Stimulated activated CD8-positive, alpha-beta memory T cell treated with anti-CD3 and anti-CD28 coated beads, Interleukin-15, amount 100 ng/mL, for 4 hours (primary cell): ENCODE data around the gene SEPTIN3.
A peak's percentile ranks its signal among the peaks of the same experiment; 100 is the strongest.

Experiments used
- DNase-seq, 2 donors: peaks; one replicate each; pipeline ENCODE4 v3.0.0-alpha.2; 2020; ENCODE audit warnings: low read depth in 2 of 2

The SEPTIN3 gene, protein sequence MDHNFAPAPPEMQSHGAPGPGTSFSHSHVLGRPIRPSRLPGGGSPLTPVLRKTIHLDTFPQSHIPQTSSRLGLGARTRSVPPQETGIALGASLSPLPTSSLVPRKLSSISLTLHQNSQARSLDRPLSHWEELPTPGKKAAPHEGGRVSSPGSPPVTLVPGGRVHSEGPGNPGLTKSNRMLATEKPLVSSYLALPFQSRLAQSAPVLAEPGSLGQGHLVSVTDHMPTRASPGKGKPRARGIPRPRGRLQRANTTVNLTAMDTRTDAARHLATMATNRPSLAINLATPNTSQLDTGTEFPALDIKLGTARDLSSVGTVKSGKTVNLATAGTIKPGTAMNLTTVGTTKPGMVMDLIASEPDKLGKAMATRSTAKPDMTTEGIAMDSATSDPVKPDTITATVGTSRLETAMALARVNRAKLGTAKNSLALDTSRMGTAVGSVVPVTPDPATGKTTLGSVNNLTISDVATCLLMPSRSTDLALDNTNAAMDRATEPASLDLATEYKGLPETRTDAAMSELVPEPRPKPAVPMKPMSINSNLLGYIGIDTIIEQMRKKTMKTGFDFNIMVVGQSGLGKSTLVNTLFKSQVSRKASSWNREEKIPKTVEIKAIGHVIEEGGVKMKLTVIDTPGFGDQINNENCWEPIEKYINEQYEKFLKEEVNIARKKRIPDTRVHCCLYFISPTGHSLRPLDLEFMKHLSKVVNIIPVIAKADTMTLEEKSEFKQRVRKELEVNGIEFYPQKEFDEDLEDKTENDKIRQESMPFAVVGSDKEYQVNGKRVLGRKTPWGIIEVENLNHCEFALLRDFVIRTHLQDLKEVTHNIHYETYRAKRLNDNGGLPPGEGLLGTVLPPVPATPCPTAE

DNA sequence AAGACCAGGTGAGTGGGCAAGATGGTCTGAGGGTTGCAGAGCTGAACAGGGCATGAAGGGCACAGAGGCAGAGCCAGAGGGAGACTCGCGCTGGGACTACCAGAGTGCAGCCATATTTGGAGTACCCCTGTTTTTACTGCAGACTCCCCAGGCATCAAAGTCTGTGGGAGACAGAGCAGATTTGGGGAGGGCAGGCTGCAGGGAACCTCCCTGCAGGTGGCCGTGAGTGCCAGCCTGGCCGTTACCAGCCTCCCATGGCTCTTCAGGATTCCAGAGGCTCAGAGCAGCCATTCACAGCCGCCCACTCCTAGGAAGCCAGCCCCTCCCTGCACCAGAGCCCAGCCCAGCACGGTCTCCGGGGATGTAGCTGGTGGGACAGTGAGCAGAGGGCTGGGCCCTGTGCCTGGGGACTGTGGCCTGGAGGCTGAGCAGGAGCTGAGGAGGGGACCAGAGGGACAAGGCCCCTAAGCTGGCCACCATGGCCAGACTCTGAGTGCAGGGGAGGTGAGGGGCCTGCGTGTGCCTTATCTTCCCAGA, at the start of gene SEPTIN3:
TSS of gene SEPTIN3 (plus strand) at position 334 of the 537 bp plus-strand sequence. CDS start 2,050 bp downstream, outside the sequence.
- DNase-seq, result no peak

DNA sequence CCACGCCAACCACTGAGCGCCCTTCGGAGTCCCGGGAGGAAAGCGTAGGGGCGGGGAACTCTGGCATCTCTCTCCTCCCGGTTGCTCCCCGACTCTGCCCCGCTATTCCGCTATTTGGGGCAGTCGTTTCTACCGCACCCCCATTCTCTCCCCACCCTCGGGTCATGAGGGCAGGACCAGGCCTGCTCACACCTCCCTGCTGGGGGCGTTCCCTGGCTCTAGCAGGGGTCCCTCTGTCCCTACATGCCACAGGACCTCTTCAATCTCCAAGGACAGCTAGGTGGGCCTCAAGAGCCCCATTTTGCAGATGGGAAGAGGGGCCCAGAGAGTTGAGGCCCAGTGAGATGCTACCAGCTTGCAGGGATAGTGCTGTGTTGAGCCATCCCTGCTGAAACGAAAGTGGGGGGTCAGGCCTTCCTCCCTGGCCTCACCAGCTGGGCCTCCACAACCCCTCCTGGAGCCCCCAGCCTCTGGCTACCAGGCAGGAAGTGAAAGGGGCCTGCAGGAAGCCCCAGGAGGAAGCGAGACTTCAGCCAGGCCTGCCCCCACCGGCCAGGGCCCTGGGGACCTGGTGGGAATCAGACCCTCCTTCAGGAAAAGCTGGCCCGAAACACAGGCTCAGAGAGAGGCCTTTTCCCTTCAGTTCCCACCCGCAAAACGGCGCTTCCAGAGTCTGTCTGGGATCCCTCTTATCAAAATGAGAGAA, 48.8 kb upstream of the SEPTIN3 start:
- no peak for DNase-seq

DNA sequence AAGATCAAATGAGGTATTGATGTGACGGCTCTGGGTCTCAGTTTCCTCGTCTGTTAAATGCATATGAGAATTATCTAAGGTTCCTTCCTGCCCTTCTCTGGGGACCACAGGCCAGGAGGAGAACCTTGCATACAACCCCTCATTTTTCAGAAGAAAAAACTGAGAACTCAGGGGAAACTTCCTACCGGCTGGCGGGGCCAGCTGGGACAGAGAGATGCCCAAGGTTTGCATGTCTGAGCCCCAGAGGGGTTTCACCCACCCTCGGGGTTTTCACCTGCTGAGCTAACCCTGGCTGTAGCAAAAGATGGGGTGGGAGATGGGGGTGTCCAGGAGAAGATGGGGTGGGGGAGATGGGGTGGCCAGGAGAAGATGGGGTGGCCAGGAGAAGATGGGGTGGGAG, 46.9 kb upstream of the SEPTIN3 start:
- DNase-seq, result no peak

DNA sequence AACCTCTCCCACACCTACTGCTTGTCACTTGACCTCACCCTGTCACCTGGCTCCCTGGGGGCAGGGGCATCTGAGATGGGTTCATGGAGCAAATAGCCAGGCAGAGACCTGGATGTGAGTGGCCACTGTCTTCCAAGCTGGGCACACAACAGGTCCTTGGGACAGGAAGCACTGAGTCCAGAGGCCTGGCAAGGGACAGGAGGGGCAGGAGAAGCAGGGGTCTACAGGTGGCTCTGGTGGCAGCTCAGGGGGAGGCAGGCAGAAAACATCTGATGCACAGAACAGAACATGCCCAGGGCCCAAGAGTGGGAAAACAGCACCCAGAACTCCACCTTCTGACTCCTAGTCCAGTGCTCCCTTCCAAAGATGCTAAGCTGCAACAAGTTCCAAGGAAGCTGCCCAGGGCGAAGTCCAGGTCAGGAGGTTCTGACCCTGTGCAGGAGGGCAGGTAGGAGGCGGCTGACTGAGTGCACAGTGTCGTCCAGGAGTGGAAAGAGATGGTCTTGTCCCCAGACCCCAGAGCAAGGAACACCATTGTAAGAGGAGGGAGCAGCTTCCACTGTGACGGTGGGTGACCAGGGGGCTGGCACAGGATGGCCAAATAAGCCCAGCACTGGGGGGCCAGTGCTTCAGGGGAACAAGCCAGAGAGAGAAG, 46.2 kb upstream of the SEPTIN3 start:
- DNase-seq, result no peak

DNA sequence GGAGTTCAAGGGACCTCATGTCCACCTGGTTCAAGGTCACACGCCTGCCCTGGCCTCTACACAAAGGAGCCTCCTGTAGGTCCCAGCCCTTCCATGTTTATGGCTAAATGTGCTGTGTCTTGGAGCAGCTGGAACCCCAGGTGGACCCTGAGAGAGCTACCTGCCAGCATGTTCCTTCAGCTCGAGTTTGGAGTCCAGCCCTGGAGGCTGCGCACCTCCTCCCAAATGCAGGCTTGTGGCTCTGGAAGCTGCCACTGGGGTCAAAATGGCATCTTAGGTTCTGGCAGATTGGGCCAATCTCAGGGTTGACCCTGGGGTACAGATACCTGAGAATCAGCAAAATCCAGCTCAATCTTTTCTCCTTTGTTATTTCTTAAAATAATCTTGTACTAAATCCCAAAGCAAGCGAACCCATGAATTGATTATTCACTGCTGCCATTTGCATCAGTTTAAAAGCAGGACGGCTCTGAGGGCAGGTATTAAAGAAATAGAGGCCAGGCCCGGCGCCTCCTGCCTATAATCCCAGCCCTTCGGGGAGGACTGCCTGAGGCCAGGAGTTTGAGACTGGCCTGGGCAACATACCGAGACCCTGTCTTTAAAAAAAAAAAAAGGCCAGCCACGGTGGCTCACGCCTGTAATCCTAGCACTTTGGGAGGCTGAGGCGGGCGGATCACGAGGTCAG, 45.5 kb upstream of the SEPTIN3 start:
- DNase-seq, result no peak

DNA sequence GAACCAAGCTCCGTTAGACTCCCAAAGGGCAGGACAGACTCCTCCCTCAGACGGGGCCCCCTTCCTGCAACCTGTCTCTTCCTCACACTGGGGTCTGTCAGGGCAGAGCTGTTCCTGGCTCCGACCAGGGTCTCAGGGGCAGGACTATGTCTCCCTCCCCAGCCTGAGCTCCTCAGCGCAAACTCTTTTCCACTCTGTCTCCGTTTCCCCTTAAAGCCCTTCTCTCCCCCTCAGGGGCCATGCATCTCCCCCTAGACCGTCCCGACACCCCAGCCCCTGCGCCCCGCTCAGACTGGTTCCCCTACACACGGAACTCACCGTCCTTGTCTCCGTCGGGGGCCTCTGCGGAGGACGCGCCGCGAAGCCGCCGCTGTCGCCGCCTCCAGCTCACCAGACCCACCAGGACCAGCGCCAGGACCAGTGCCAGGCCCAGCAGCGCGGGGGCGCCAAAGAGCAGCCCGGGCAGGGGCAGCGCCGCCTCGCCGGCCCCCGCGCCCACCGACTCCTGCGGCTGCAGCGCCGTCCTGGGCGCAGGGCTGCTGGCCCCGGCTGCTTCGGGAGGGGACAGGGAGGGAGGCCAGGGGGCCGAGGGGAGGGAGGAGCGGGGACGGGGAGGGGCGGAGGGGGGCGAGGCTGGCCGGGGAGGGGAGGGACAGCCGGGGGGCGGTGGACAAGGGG, 43.3 kb upstream of the SEPTIN3 start:
- peak; percentile 56 to 60 for DNase-seq

DNA sequence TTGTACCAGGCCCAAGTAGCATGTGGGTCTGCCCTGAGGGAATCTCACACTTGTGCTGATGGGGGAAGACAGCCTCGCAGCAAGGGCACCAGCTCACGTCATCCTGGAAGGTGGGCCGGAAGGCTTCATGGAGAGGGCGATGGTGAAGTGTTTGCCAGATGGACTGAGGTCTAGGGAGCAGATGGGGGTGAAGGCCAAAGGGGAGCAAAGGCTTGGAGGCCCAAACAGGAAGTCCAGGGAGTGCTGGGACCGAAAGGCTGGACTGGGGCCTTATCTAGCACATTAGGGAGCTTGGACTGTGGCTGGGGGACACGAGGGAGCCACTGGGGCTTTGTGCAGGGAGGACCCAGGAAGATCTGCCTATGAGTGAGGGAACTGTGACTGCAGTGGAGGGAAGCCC, 41.4 kb upstream of the SEPTIN3 start:
- DNase-seq, result no peak

DNA sequence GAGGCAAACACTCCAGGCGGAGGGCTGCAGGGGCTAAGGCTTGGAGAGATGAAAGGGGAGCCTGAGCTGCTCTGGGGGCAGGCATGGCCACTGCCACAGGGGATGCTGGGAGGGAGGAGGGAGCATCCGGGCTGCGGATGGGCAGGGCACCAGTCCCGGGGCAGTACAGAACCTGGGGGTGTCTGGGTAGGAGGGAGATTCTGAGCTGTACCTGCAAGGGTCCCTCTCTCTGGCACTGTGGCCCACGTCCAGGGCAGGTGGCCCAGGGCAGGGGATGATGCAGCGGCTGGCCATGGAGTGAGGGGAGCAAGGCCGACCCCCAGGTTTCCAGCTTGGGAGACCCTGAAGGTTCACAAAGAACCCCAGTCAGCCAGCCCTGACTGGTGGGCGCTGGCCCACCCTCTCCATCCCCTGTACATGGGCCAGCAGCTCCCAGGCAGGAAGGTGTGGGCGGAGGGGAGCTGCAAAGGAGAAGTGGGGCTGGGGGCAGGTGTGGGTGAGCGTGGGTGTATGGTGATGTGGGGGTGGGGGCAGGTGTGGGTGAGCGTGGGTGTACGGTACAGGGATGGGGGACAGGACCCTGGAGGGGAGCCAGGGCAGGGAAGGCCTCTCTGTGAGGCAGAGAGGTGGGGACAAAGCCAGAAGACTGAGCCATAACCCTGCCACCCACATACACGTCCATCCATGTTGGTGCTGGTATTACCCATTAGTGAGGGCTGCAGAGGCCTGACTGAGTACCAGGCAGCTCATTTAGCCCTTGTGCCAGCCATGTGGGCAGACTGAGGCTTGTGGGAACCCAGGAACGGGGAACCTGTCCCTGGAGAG, 40.4 kb upstream of the SEPTIN3 start:
- DNase-seq, result no peak

DNA sequence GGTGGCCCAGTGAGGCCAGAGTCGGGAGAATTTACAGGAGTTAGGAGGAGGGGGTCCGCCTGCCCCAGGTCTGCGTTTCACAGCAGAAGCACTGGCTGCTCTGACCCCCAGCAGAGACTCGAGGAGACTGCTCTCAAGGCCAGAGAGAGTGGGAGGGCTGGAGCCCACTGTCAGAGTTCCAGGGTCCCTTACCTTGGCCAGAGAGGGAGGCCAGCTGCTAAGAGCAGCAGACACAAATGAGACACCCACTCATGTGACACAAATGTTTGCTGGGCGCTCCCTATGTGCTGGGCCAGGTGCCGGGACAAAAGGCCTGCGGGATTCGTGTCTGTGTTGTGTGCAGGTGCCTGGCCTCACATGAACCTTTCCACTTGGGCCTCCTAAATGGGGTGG, 39.8 kb upstream of the SEPTIN3 start:
- no peak for DNase-seq

DNA sequence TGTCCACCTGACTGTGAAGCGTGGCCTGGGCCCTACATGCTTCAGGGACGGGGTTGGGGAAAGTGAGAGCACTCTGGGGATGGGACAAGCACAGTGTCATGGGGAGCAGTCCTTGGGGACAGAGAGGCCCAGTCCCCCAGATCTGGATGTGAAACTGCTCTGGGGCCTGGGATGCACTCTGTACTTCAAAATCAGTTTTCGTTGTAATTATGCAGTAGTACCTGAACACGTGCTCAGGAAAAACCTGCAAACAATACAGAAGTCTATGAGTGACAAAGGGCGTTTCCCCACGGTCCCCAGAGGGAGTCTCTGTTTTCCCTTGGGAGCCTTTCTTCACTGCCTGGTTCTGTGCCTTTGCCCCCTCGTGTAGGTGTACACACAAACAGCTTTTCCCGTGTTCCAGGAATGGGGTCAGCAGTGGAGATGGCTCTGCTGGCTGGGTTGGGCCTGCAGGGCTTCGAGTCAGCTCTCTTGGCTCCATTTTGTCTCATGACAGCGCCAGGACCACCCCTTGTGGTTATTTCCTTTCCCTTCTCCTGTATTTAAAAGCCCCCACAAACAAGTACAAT, 37.5 kb upstream of the SEPTIN3 start:
- DNase-seq, result no peak

DNA sequence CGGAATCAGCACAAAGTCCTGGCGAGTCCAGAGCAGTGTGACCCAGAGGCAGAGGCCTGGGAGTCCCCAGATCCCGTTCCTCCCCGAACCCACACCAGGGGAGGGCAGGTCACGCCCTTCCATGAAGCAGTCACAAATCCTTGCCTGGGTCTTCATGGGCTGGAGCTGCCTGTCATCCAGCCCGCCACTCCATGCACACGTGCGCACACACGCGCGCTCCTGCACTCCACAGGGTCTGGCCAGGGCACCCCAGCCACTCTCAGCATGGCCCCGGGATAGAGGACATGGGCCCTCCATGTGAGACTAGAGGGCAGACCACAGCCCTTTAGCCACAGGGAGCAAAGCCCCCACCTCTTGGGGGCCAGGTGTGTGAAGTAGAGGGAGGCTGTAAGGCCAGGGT, 36.9 kb upstream of the SEPTIN3 start:
- no peak for DNase-seq

DNA sequence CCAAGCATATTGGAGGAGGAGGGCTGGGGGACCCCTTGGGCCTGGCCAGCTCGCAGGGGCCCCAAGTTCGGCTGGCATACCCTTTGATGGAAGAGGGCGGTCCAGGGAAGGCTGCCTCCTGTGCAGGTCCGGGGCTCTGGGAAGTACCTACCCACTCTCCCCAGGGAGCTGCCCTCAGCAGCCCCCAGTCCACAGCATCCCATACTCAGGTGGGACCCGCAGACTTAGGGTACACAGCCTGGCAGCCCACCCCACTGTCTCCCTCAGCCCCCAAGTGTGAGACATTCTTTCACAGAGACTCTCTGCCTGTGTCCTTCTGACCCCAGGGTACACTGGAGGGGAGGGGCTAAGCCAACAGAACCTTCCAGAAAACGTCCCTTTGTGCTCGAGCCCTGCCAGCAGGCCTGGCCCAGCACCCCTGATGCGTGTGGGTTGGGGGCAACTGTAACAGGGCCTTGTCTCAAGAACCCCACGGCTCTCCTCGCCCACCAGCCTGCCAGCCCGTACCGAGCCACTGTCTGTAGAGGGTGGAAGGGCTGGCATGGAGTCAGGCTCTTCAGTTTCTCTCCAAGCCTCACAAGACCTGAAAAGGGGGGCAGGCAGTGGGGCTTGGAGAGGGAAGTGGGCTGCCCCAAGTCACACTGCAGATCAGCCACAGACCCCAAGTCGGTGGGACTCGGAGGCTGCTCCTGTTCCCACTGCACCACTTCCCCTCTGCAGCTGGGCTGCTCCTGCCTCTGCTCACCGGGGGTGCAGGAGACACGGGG, 35.6 kb upstream of the SEPTIN3 start:
- DNase-seq, result no peak

DNA sequence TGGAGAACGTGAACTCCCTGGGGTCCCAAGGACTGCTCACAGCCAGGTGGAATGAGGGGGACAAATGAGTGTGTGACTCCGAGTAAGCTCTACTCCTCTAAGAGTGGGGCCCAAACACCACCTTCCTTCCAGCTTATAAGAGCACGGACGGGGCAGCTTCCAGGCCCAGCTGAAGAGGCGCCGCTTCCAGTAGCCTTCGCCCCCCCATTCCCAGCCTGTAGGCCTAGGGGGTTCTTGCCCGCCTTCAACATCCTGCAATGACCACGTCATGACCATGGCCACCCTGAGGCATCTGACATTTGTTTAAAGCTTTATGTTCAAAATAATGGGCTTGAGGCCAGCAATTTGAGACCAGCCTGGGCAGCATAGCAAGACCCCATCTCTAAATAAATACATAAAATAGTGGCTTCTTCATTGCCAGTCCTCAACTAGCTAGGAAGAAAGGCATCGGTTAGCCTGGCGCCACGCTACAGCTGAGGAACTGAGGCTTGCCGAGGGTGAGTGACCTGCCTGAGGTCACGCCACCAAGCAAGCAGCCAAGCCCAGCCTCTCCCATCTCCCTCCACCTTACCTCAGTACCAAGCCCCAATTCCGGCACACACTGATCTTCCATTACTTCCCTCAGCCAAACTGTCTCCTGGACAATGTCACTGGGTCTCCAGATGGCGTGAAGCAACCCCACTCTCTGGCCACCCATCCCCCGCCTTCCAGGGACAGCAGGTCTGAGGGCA, 34.8 kb upstream of the SEPTIN3 start:
- no peak for DNase-seq

DNA sequence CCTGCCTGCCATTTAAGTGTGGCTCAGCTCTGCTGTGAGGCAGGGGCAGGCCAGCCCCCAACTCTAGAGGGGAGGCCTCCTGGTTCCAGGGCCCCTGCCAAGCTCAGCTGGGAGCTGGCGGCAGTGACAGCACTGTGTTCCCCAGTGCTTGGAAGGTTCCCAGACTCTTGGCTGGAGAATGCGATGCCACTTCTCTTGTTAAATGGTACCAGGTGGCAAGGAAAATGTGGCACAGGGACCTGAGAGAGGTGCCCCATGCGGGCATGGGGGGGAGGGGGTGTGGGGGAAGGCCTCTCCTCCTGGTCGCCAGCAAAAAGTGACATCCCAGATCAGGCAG, 34.3 kb upstream of the SEPTIN3 start:
- no peak for DNase-seq

DNA sequence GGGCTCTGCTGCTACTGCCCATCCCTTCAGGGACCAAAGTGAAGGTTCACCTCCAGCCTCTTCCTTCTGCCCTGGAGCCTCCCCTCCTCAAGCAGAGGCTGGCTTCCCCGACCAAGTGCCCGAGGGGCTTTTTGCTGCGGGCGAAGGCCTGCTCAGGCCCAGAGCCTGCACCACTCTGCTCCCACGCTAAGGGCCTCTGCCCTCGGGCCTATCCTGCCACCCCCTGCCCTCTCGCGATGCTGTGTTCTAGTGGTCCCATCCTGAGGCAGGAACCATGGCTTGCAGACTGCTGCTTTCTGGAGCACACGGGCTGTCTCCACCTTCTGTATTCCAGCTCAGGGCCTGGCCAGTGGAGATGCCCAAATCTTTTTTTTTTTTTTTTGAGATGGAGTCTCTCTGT, 33.7 kb upstream of the SEPTIN3 start:
- no peak for DNase-seq

DNA sequence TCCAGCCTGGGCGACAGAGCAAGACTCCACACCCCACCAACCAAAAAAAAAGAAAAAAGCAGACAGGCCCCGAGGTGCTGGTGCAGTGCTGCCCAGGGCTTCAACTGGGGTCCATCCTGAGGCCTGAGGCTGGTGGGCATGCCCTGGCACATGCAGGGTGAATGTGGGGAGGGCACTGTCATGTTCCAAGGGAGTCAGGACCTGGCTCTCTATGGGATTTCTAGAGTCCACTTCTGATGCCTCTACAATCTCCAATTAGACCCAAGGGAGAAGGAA, 32.4 kb upstream of the SEPTIN3 start:
- DNase-seq, result no peak

DNA sequence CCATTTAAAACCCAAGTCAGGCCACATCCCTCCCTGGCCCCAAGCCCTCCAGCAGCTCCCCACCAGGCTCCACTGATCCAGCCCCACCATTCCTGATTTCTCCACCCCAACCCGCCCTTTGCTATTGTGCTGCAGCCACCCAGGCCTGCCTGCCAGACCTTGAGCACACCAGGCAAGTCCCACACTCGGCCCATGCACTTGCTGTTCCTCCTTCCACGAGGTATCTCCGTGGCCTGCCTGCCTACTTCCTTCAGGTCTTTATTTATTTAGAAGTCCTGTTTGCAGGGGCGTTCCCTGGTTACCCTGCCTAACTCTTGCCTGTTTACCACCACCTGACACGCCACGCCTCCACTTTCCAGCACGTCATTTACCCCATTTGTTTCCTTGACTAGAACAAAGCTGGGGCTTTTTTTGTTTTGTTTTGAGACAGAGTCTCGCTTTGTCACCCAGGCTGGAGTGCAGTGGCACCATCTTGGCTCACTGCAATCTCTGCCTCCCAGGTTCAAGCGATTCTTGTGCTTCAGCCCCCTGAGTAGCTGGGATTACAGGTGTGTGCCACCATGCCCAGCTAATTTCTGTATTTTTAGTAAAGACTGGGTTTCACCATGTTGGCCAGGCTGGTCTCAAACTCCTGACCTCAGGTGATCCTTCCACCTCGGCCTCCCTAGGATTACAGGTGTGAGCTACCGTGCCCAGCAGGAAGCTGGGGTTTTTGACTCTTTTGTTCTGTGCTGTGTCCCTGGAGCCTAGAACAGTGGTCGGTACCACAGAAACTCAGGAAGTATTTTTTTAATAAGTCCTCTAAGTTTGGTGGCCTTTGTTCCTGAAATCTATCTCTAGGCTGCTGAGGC, 29.0 kb upstream of the SEPTIN3 start:
- peak; percentile 75 to 94 for DNase-seq
